Activated T-cell treated with anti-CD3 and anti-CD28 coated beads, Interleukin-2, amount 50 U/mL, for 72 hours (primary cell): ENCODE data around the gene SLC45A3. TPM values are rescaled to one million over a fixed set of nuclear protein-coding genes. Genes with fewer than 3 reads are reported as not detected.

Experiments
- ATAC-seq, 2 donors: fragments of 150-1000 bp; cut with Tn5 transposase; replicated peaks in 1 of 2; 2 replicates each; pipeline ENCODE4 v1.10.0; 2021; ENCODE audit warnings: moderate library complexity in 2 of 2, mild to moderate bottlenecking in 1 of 2
- DNase-seq, 2 donors: peaks; one replicate each; pipeline ENCODE4 v3.0.0; 2021 to 2022; ENCODE audit warnings: mixed read lengths in 1 of 2
- H3K27ac Mint-ChIP-seq: one replicate; pipeline ENCODE4 v1.8.0; 2022; ENCODE audit warnings: mild to moderate bottlenecking, moderate library complexity, mixed read lengths
- H3K27me3 Mint-ChIP-seq: one replicate; pipeline ENCODE4 v1.8.0; 2022; ENCODE audit warnings: low read depth, mixed read lengths
- H3K36me3 Mint-ChIP-seq, 2 donors: one replicate each; pipeline ENCODE4 v1.8.0; 2022; ENCODE audit warnings: mixed read lengths in 2 of 2, mild to moderate bottlenecking in 1 of 2; ENCODE audit not compliant: insufficient read depth in 2 of 2
- H3K4me1 Mint-ChIP-seq: one replicate; pipeline ENCODE4 v1.8.0; 2022; ENCODE audit warnings: low read depth, mixed read lengths
- H3K4me3 Mint-ChIP-seq, 2 donors: one replicate each; pipeline ENCODE4 v1.8.0; 2022; ENCODE audit warnings: mild to moderate bottlenecking in 2 of 2, mixed read lengths in 2 of 2, moderate library complexity in 2 of 2
- H3K9me3 Mint-ChIP-seq, 2 donors: one replicate each; pipeline ENCODE4 v1.8.0; 2022; ENCODE audit warnings: mixed read lengths in 2 of 2
- total RNA-seq, 2 donors: library from RNA; stranded (reverse); gene quantifications; one replicate each; pipeline ENCODE4 v1.2.3, GENCODE V29; 2022

Gene SLC45A3
- total RNA-seq, 2 donors from 2014 or later: 0.70 to 1.0 TPM

DNA sequence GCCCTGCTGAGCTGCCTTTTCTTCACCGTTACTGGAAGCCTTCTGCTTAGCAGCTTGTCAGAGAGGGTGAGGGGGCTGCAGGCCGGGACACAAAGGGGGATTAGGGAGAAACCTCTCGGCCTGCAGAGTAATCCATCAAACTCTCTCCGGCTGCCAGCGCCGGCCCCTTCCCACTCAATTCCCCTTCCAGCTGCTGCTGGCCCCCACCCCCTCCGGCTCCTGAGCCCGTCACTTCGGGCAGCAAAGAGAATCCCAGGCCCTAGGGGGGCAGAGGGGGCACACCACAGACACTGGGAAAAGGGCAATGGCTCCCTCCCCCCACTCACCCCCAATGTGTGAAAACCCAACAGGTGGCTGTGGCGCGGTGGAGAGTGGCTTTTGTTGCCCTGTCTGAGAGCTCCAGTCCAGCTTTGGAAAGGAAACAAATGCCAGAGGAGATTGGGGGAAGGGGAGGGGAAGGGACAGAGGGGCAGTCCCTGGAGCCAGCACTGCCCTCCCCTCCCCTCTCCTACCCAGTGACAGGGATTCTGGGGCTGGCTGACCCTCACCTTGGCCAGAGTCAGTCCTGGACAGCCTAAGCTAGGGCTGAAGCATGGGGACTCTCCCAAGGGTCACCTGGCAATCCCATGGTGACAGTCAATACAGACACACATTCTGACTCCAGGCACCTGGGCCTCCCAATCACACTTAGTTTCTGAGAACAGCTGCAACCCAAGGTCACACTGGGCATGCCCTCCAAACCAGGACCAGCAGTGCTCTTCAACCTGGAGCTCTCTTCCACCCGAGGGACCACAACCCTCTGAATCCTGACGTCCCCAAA is 9.5 kb downstream of the SLC45A3 start:
- Mint-ChIP-seq H3K9me3 (no peaks in the 10 kb centered on the region), H3K4me3 (no peak overlapping the region), H3K36me3 (no peaks in the 10 kb centered on the region), H3K27me3 (peaks cover 19% of the 10 kb centered on the region), H3K4me1 (peaks cover 8% of the 10 kb centered on the region), H3K27ac (no peak overlapping the region)
- ATAC-seq: no peak
- DNase-seq: no peak

DNA sequence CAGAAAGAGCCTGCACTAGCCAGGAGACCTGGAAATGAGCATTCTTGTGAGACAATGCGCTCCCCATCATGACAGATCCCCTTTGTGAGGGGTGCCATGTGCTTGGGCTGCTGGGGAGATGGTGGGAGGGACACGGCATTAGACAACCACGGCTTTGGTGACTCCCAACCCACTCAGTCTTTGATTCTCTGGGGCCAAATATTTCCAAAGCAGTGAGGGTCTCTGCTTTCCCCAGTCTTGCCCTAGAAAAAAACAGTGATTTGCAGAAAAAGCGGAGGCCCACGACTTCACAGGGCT is 10.2 kb downstream of the SLC45A3 start:
- DNase-seq (no peak), ATAC-seq (no peak)
- H3K9me3 Mint-ChIP-seq: no peaks in the 10 kb centered on the region
- H3K27me3 Mint-ChIP-seq: peaks cover 19% of the 10 kb centered on the region
- no peaks in the 10 kb centered on the region for H3K36me3 Mint-ChIP-seq
- H3K4me1 Mint-ChIP-seq: peaks cover 8% of the 10 kb centered on the region
- H3K27ac Mint-ChIP-seq: no peak overlapping the region
- H3K4me3 Mint-ChIP-seq: no peak overlapping the region

- Mint-ChIP-seq H3K4me3 (no peak overlapping the region), H3K36me3 (no peaks in the 10 kb centered on the region), H3K9me3 (no peaks in the 10 kb centered on the region), H3K27ac (no peak overlapping the region), H3K27me3 (peaks cover 19% of the 10 kb centered on the region), H3K4me1 (peaks cover 8% of the 10 kb centered on the region)
- DNase-seq (no peak), ATAC-seq (peak; percentile 23 to 40)
Observed at GRCh38 chr1:205669341-205670149, 10.8 kb downstream of the SLC45A3 start.

GRCh38 chr1:205668951-205669340 is 11.4 kb downstream of the SLC45A3 start:
- Mint-ChIP-seq H3K36me3 (no peaks in the 10 kb centered on the region), H3K4me3 (no peak overlapping the region), H3K27ac (no peak overlapping the region), H3K27me3 (peaks cover 19% of the 10 kb centered on the region), H3K4me1 (peaks cover 8% of the 10 kb centered on the region), H3K9me3 (no peaks in the 10 kb centered on the region)
- no peak for ATAC-seq
- no peak for DNase-seq

DNA sequence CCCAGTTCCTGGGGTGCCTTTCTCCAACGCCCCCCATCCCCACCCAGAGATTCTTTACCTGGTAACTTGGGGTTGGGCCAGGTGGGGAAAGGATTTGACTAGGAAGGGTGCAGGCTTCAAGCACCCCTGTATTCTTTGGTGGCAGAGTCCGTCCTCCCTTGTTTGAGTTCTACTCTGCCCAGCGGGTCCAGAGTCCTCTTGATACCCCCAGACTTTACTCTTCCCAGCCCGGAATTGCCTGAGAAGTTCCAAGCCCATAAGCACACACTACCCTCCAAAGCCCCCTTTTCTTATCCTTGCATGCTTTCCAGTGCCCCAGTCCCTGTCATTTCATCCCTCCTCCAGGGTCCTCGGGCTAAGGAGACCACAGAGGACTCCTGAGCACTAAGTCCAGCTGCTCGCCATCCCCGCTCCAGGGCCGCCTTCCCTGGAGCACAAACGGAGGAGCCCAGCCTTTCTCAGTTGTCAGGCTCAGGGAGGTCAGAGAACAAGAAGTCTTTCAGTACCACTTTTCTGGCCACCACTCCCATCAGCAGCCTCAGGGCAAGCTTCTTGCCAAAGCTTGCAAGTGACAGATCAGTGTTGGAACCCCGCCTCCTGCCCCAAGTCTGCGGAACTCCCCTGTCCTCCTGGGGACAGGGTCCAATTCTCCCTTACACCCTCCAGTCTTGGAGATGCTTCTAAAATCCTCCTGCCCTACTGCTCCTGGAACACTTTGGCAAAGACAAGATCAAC is 12.2 kb downstream of the SLC45A3 start:
- no peak for ATAC-seq
- Mint-ChIP-seq H3K36me3 (no peaks in the 10 kb centered on the region), H3K27ac (no peak overlapping the region), H3K4me1 (peaks cover 8% of the 10 kb centered on the region), H3K9me3 (no peaks in the 10 kb centered on the region), H3K4me3 (no peak overlapping the region), H3K27me3 (peaks cover 19% of the 10 kb centered on the region)
- DNase-seq: no peak

- Mint-ChIP-seq H3K9me3 (no peaks in the 10 kb centered on the region), H3K36me3 (no peaks in the 10 kb centered on the region)
- ATAC-seq: no peak
Observed at GRCh38 chr1:205666372-205667166, 13.7 kb downstream of the SLC45A3 start.

DNA sequence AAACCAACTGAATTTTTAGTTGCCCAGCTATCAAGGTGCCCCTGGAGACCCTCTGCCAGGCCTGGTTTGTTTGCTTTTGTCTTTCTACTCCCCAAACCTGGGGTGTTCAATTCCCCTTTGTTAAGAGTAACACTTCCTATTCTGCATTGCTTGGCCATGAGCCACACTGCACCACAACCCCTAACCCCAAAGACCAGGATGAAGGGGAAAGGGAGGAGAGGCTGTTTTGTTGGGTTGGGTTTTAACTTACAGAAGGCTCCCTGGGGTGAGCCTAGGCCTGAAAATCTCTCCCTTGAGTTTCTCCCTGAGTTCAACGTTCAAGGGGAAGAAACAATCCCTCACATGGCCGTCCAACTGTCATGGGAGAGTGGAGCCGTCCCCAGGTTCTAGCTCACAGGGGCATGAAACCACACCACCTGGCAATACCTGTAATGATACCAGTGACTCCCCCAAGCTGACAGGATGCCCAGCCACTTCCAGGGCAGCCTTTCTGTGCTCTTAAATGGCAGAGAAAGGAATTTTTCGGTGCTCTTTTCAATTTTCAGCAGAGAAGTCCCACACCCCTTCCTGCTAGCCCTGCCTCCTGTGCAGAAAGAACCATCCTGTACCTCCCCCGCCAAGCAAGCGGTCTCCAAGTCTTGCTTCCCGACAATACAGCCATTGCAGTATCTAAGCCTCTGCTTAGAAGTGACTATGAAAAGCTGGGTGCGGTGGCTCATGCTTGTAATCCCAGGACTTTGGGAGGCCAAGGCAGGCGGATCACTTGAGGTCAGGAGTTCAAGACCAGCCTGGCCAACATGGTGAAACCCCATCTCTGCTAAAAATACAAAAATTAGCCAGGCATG is 14.9 kb downstream of the SLC45A3 start:
- H3K4me3 Mint-ChIP-seq: no peak overlapping the region
- DNase-seq (no peak), ATAC-seq (no peak)
- H3K9me3 Mint-ChIP-seq: no peaks in the 10 kb centered on the region
- peaks cover 8% of the 10 kb centered on the region for H3K4me1 Mint-ChIP-seq
- no peaks in the 10 kb centered on the region for H3K36me3 Mint-ChIP-seq
- H3K27me3 Mint-ChIP-seq: peaks cover 9% of the 10 kb centered on the region
- no peak overlapping the region for H3K27ac Mint-ChIP-seq

More at GRCh38 chr1:205666372-205667166, 13.7 kb downstream of the SLC45A3 start:
- no peak for DNase-seq
- no peak overlapping the region for H3K4me3 Mint-ChIP-seq
- no peak overlapping the region for H3K27ac Mint-ChIP-seq
- H3K4me1 Mint-ChIP-seq: peaks cover 8% of the 10 kb centered on the region
- peaks cover 11% of the 10 kb centered on the region for H3K27me3 Mint-ChIP-seq

- peaks cover 9% of the 10 kb centered on the region for H3K27me3 Mint-ChIP-seq
- H3K4me1 Mint-ChIP-seq: peaks cover 6% of the 10 kb centered on the region
- H3K9me3 Mint-ChIP-seq: no peaks in the 10 kb centered on the region
- DNase-seq: no peak
- ATAC-seq: no peak
- H3K27ac Mint-ChIP-seq: no peak overlapping the region
- no peaks in the 10 kb centered on the region for H3K36me3 Mint-ChIP-seq
- no peak overlapping the region for H3K4me3 Mint-ChIP-seq
Observed at GRCh38 chr1:205664399-205665017, 15.8 kb downstream of the SLC45A3 start.

DNA sequence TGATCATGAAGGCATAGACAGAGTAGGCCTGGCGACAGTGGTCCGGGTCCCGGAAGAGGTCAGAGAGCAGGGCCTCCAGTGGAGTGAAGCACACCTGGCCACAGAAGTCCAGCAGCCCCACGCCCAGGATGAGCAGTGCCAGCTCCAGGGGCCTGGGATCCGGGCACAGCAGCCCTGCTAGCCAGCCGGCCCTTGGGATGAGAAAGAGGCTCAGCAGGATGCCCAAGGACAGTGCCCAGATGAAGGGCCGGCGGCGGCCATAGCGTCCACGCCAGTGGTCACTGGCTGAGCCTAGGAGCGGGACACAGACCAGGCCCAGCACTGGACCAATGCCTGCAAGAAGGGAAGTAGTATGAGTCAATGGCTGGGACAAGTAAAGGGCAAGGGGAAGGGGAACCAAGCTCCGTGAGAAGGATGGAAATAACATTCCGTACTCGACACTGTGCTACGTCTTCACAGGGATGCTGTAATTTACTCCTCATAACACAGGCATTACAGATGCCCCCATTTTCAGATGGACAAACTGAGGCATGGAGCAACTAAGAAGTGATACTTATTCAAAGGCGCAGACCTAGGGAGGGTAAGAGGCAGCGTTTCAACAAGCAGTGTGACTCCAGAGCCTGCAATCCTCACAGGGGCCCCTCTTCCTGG is 16.9 kb downstream of the SLC45A3 start:
- Mint-ChIP-seq H3K27ac (no peak overlapping the region), H3K9me3 (no peaks in the 10 kb centered on the region), H3K27me3 (peaks cover 6% of the 10 kb centered on the region), H3K4me1 (no peaks in the 10 kb centered on the region), H3K4me3 (no peak overlapping the region), H3K36me3 (no peaks in the 10 kb centered on the region)
- DNase-seq (no peak), ATAC-seq (no peak)

DNA sequence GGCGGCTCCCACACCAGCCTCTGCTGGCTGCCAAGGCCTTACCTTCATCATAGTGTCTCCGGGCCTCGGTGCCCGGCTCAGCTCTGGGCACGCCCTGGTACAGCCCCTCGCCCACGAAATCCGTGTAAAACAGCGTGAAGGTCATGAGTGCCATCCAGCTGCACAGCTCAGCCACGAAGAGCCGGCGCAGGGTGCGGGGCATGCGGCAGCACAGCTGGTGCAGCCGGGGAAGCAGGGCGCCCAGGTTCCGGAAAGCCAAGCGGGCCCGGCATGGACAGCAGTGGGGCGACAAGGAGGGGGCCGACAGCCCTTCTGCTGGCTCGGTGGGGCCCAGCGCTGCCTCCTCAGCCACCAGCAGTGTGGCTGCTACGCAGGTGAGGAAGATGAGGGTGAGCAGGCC is 17.5 kb downstream of the SLC45A3 start:
- no peak overlapping the region for H3K27ac Mint-ChIP-seq
- no peak for ATAC-seq
- no peaks in the 10 kb centered on the region for H3K4me1 Mint-ChIP-seq
- no peaks in the 10 kb centered on the region for H3K27me3 Mint-ChIP-seq
- no peaks in the 10 kb centered on the region for H3K9me3 Mint-ChIP-seq
- no peaks in the 10 kb centered on the region for H3K36me3 Mint-ChIP-seq
- no peak overlapping the region for H3K4me3 Mint-ChIP-seq
- no peak for DNase-seq

DNA sequence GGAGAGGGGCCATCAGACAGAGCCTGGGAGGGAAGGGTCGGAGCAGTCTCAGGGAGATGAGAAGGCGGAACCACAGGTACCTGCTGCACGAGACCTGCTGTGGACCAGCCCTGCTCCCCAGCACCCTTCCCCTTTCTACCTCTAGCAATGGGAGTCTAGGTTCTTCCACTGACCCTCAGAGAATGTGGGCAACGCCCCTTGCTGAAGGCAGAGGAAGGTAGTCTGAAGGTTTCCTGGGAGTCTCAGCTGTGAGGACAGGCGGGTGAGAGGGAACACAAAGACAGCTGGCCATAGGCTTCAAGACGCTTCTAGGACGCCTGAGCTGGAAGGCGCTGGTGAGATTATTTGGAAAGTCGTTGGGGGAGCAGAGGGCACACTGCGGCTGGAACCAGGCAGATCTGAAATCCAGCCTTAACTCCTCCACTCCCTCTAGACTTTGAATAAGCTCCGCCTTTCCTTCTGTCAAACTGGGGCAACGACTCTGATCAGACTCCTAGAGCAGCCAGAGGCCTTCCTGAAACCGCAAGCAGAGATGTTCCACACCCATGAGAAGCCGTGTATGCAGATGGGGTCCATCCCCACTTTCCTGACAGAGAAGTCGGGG is 18.1 kb downstream of the SLC45A3 start:
- Mint-ChIP-seq H3K27ac (no peak overlapping the region), H3K36me3 (no peaks in the 10 kb centered on the region), H3K4me1 (no peaks in the 10 kb centered on the region)

More for the DNA sequence above, 18.1 kb downstream of the SLC45A3 start:
- H3K9me3 Mint-ChIP-seq: no peaks in the 10 kb centered on the region
- no peaks in the 10 kb centered on the region for H3K27me3 Mint-ChIP-seq
- H3K4me3 Mint-ChIP-seq: no peak overlapping the region
- DNase-seq: no peak
- no peak for ATAC-seq
